Endothelial cell of umbilical vein (primary cell): Measurements from ENCODE around the gene CRYGN.

Experiments
- EZH2 ChIP-seq: IDR thresholded peaks from 2 replicates; pipeline ENCODE4 v1.6.1; 2012; ENCODE audit warnings: borderline replicate concordance, low read depth, mild to moderate bottlenecking, moderate library complexity, low read length, inconsistent platforms; ENCODE audit not compliant: severe bottlenecking
- MYC ChIP-seq: IDR thresholded peaks from one replicate; pipeline ENCODE4 v1.6.1; 2011; ENCODE audit warnings: mild to moderate bottlenecking, low read depth, low read length
- POLR2AphosphoS5 ChIP-seq: IDR thresholded peaks from 2 replicates; pipeline ENCODE4 v1.6.1; 2012; ENCODE audit warnings: low read depth, mild to moderate bottlenecking, control low read depth, low read length, moderate library complexity; ENCODE audit not compliant: insufficient read depth

GRCh38 chr7:151392002-151392401, 47.9 kb downstream of the CRYGN start:
- no peak for TF ChIP-seq EZH2
- no peak for TF ChIP-seq MYC
- TF ChIP-seq POLR2AphosphoS5 = no peak
